ENCODE data around the gene DEPDC7. TPM values are rescaled to one million over a fixed set of nuclear protein-coding genes. Genes with fewer than 3 reads are reported as not detected.

DEPDC7 gene
- total RNA-seq, 1 experiment from 2014 or later: not detected

GRCh38 chr11:33055375-33055774 is 39.7 kb downstream of the DEPDC7 start:
- no peak overlapping the region for H2AFZ ChIP-seq (ENCODE audit: low read length)
- H3K27me3 ChIP-seq (ENCODE audit: low read length): no peaks in the 10 kb centered on the region
- DNase-seq: no peak
- peaks cover 15% of the 10 kb centered on the region for H3K36me3 ChIP-seq (ENCODE audit: insufficient read depth, low read length)
- no peak overlapping the region for H3K4me2 ChIP-seq (ENCODE audit: low read depth, low read length, poor library complexity, severe bottlenecking)
- H3K9ac ChIP-seq (ENCODE audit: low read length): no peak overlapping the region
- no peaks in the 10 kb centered on the region for H4K20me1 ChIP-seq (ENCODE audit: insufficient read depth, low read depth, low read length)
- H3K9me2 ChIP-seq (replicated peaks; ENCODE audit: insufficient read depth, low read length): no peaks in the 10 kb centered on the region
- H3K27ac ChIP-seq (ENCODE audit: low read length): peak overlapping the region; percentile 96
- H3K79me2 ChIP-seq (ENCODE audit: low read length): peaks cover 24% of the 10 kb centered on the region
- H3K4me3 ChIP-seq (ENCODE audit: low read length): no peak overlapping the region
- peaks cover 88% of the 10 kb centered on the region for H3K4me1 ChIP-seq (ENCODE audit: low read length)
- no peaks in the 10 kb centered on the region for H3K9me3 ChIP-seq (ENCODE audit: low read length)

GRCh38 chr11:33057284-33057683 is 41.6 kb downstream of the DEPDC7 start:
- H3K9me2 ChIP-seq (replicated peaks; ENCODE audit: insufficient read depth, low read length): no peaks in the 10 kb centered on the region
- no peaks in the 10 kb centered on the region for H3K9me3 ChIP-seq (ENCODE audit: low read length)
- H3K27ac ChIP-seq (ENCODE audit: low read length): peak overlapping the region; percentile 84
- peaks cover 84% of the 10 kb centered on the region for H3K4me1 ChIP-seq (ENCODE audit: low read length)
- no peak for DNase-seq
- no peak overlapping the region for H3K4me2 ChIP-seq (ENCODE audit: low read depth, low read length, poor library complexity, severe bottlenecking)
- H3K79me2 ChIP-seq (ENCODE audit: low read length): peaks cover 18% of the 10 kb centered on the region
- H4K20me1 ChIP-seq (ENCODE audit: insufficient read depth, low read depth, low read length): no peaks in the 10 kb centered on the region
- no peak overlapping the region for H2AFZ ChIP-seq (ENCODE audit: low read length)
- no peak overlapping the region for H3K4me3 ChIP-seq (ENCODE audit: low read length)
- no peaks in the 10 kb centered on the region for H3K27me3 ChIP-seq (ENCODE audit: low read length)
- peaks cover 15% of the 10 kb centered on the region for H3K36me3 ChIP-seq (ENCODE audit: insufficient read depth, low read length)
- H3K9ac ChIP-seq (ENCODE audit: low read length): no peak overlapping the region

GRCh38 chr11:33059331-33060007 is 43.8 kb downstream of the DEPDC7 start:
- H3K27me3 ChIP-seq (ENCODE audit: low read length): no peaks in the 10 kb centered on the region
- no peaks in the 10 kb centered on the region for H3K9me2 ChIP-seq (replicated peaks; ENCODE audit: insufficient read depth, low read length)
- no peak overlapping the region for H2AFZ ChIP-seq (ENCODE audit: low read length)
- peaks cover 87% of the 10 kb centered on the region for H3K4me1 ChIP-seq (ENCODE audit: low read length)
- peak overlapping the region; percentile 84 for H3K27ac ChIP-seq (ENCODE audit: low read length)
- H3K9ac ChIP-seq (ENCODE audit: low read length): no peak overlapping the region
- peaks cover 9% of the 10 kb centered on the region for H3K36me3 ChIP-seq (ENCODE audit: insufficient read depth, low read length)
- H4K20me1 ChIP-seq (ENCODE audit: insufficient read depth, low read depth, low read length): no peaks in the 10 kb centered on the region
- peaks cover 10% of the 10 kb centered on the region; the same call in 1 of the 2 replicates for H3K79me2 ChIP-seq (ENCODE audit: low read length)
- no peak overlapping the region for H3K4me3 ChIP-seq (ENCODE audit: low read length)
- no peak overlapping the region for H3K4me2 ChIP-seq (ENCODE audit: low read depth, low read length, poor library complexity, severe bottlenecking)
- no peak for DNase-seq
- no peaks in the 10 kb centered on the region for H3K9me3 ChIP-seq (ENCODE audit: low read length)

GRCh38 chr11:33060271-33060670 is 44.6 kb downstream of the DEPDC7 start:
- Histone ChIP-seq H3K36me3 (ENCODE audit: insufficient read depth, low read length) (peaks cover 11% of the 10 kb centered on the region), H3K9me3 (ENCODE audit: low read length) (no peaks in the 10 kb centered on the region), H3K4me2 (ENCODE audit: low read depth, low read length, poor library complexity, severe bottlenecking) (peak overlapping the region; percentile 38), H3K9ac (ENCODE audit: low read length) (peak overlapping the region; percentile 30), H3K4me3 (ENCODE audit: low read length) (no peak overlapping the region), H3K79me2 (ENCODE audit: low read length) (0 out of 2 replicates have a peak, but pooled peaks cover 9% of the 10 kb centered on the region), H2AFZ (ENCODE audit: low read length) (no peak overlapping the region), H4K20me1 (ENCODE audit: insufficient read depth, low read depth, low read length) (no peaks in the 10 kb centered on the region), H3K27ac (ENCODE audit: low read length) (peak overlapping the region; percentile 84), H3K4me1 (ENCODE audit: low read length) (peaks cover 87% of the 10 kb centered on the region), H3K9me2 (replicated peaks; ENCODE audit: insufficient read depth, low read length) (no peaks in the 10 kb centered on the region), H3K27me3 (ENCODE audit: low read length) (no peaks in the 10 kb centered on the region)
- DNase-seq: no peak

GRCh38 chr11:33062137-33062536 is 46.5 kb downstream of the DEPDC7 start:
- Histone ChIP-seq H3K4me1 (ENCODE audit: low read length) (peaks cover 79% of the 10 kb centered on the region), H3K36me3 (ENCODE audit: insufficient read depth, low read length) (peaks cover 16% of the 10 kb centered on the region), H3K27ac (ENCODE audit: low read length) (peak overlapping the region; percentile 77), H3K27me3 (ENCODE audit: low read length) (no peaks in the 10 kb centered on the region), H3K4me2 (ENCODE audit: low read depth, low read length, poor library complexity, severe bottlenecking) (no peak overlapping the region), H3K9me2 (replicated peaks; ENCODE audit: insufficient read depth, low read length) (no peaks in the 10 kb centered on the region), H3K79me2 (ENCODE audit: low read length) (0 out of 2 replicates have a peak, but pooled peaks cover 11% of the 10 kb centered on the region), H2AFZ (ENCODE audit: low read length) (no peak overlapping the region), H4K20me1 (ENCODE audit: insufficient read depth, low read depth, low read length) (no peaks in the 10 kb centered on the region), H3K9ac (ENCODE audit: low read length) (no peak overlapping the region), H3K4me3 (ENCODE audit: low read length) (no peak overlapping the region), H3K9me3 (ENCODE audit: low read length) (no peaks in the 10 kb centered on the region)
- DNase-seq: no peak

- H3K79me2 ChIP-seq (ENCODE audit: low read length): 0 out of 2 replicates have a peak, but pooled peaks cover 11% of the 10 kb centered on the region
- no peaks in the 10 kb centered on the region for H3K27me3 ChIP-seq (ENCODE audit: low read length)
- no peak overlapping the region for H3K4me3 ChIP-seq (ENCODE audit: low read length)
- H3K36me3 ChIP-seq (ENCODE audit: insufficient read depth, low read length): peaks cover 14% of the 10 kb centered on the region
- no peaks in the 10 kb centered on the region for H4K20me1 ChIP-seq (ENCODE audit: insufficient read depth, low read depth, low read length)
- no peak overlapping the region for H2AFZ ChIP-seq (ENCODE audit: low read length)
- H3K9me2 ChIP-seq (replicated peaks; ENCODE audit: insufficient read depth, low read length): no peaks in the 10 kb centered on the region
- H3K27ac ChIP-seq (ENCODE audit: low read length): peak overlapping the region; percentile 77
- peak overlapping the region; percentile 33 for H3K4me2 ChIP-seq (ENCODE audit: low read depth, low read length, poor library complexity, severe bottlenecking)
- peak overlapping the region; percentile 48 for H3K9ac ChIP-seq (ENCODE audit: low read length)
- no peak for DNase-seq
- H3K4me1 ChIP-seq (ENCODE audit: low read length): peaks cover 66% of the 10 kb centered on the region
- no peaks in the 10 kb centered on the region for H3K9me3 ChIP-seq (ENCODE audit: low read length)
Measured at GRCh38 chr11:33063326-33063881, 47.7 kb downstream of the DEPDC7 start.

GRCh38 chr11:33064033-33064825 is 48.6 kb downstream of the DEPDC7 start:
- H2AFZ ChIP-seq (ENCODE audit: low read length): peak overlapping the region; percentile 42; the same call in 1 of the 2 replicates
- H3K9me2 ChIP-seq (replicated peaks; ENCODE audit: insufficient read depth, low read length): no peaks in the 10 kb centered on the region
- peak overlapping the region; percentile 48 for H3K9ac ChIP-seq (ENCODE audit: low read length)
- H3K79me2 ChIP-seq (ENCODE audit: low read length): 0 out of 2 replicates have a peak, but pooled peaks cover 8% of the 10 kb centered on the region
- no peaks in the 10 kb centered on the region for H3K9me3 ChIP-seq (ENCODE audit: low read length)
- no peak overlapping the region for H3K4me3 ChIP-seq (ENCODE audit: low read length)
- peaks cover 7% of the 10 kb centered on the region for H3K36me3 ChIP-seq (ENCODE audit: insufficient read depth, low read length)
- H3K27ac ChIP-seq (ENCODE audit: low read length): peak overlapping the region; percentile 77
- peaks cover 59% of the 10 kb centered on the region for H3K4me1 ChIP-seq (ENCODE audit: low read length)
- DNase-seq: no peak
- H3K4me2 ChIP-seq (ENCODE audit: low read depth, low read length, poor library complexity, severe bottlenecking): peak overlapping the region; percentile 33
- no peaks in the 10 kb centered on the region for H4K20me1 ChIP-seq (ENCODE audit: insufficient read depth, low read depth, low read length)
- no peaks in the 10 kb centered on the region for H3K27me3 ChIP-seq (ENCODE audit: low read length)

- no peak overlapping the region for H3K4me3 ChIP-seq (ENCODE audit: low read length)
- H3K4me2 ChIP-seq (ENCODE audit: low read depth, low read length, poor library complexity, severe bottlenecking): peak overlapping the region; percentile 33
- no peaks in the 10 kb centered on the region for H3K27me3 ChIP-seq (ENCODE audit: low read length)
- H3K9me3 ChIP-seq (ENCODE audit: low read length): no peaks in the 10 kb centered on the region
- peaks cover 53% of the 10 kb centered on the region for H3K4me1 ChIP-seq (ENCODE audit: low read length)
- DNase-seq: no peak
- H3K79me2 ChIP-seq (ENCODE audit: low read length): 0 out of 2 replicates have a peak, but pooled peaks cover 4% of the 10 kb centered on the region
- H4K20me1 ChIP-seq (ENCODE audit: insufficient read depth, low read depth, low read length): no peaks in the 10 kb centered on the region
- peak overlapping the region; percentile 77 for H3K27ac ChIP-seq (ENCODE audit: low read length)
- peaks cover 7% of the 10 kb centered on the region for H3K36me3 ChIP-seq (ENCODE audit: insufficient read depth, low read length)
- H3K9me2 ChIP-seq (replicated peaks; ENCODE audit: insufficient read depth, low read length): no peaks in the 10 kb centered on the region
- H3K9ac ChIP-seq (ENCODE audit: low read length): peak overlapping the region; percentile 48; the same call in 1 of the 2 replicates
- H2AFZ ChIP-seq (ENCODE audit: low read length): no peak overlapping the region
Measured at GRCh38 chr11:33064866-33065265, 49.2 kb downstream of the DEPDC7 start.

Measured in Karpas-422 (cell line).